SH-SY5Y (cell line): Measurements from ENCODE around the gene ZNF487.

Source experiments
- GATA2 ChIP-seq: IDR thresholded peaks from 2 replicates; pipeline ENCODE4 v1.6.1; 2011; ENCODE audit warnings: mild to moderate bottlenecking, low read depth, low read length
- GATA3 ChIP-seq: IDR thresholded peaks from 2 replicates; pipeline ENCODE4 v1.6.1; 2011; ENCODE audit warnings: low read depth, mild to moderate bottlenecking, low read length, moderate library complexity

DNA sequence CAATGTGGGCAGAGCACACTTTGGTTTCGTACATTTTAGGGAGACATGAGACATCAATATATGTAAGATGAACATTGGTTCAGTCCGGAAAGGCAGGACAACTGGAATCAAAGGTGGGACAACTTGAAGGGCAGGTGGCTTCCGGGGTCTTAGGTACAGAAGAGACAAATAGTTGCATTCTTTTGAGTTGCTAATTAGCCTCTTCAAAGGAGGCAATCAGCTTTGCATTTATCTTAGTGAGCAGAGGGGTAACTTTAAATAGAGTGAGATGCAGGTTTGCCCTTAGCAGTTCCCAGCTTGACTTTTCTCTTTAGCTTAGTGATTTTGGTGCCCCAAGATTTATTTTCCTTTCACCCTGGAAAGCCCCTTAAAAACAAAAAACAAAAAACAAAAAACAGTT is 21.3 kb downstream of the ZNF487 start:
- TF ChIP-seq GATA2 (no peak), GATA3 (no peak)
